Tibial nerve (tissue), 4 donors: ENCODE data around the gene PEX16. TPM values are rescaled to one million over a fixed set of nuclear protein-coding genes. Genes with fewer than 3 reads are reported as not detected.

Source experiments
- DNase-seq, 2 donors: peaks; one replicate each; pipeline ENCODE4 v3.0.0-alpha.2; 2019; ENCODE audit warnings: low spot score in 2 of 2
- H3K27ac ChIP-seq, 4 donors: fragments of 200-600 bp; sonication (generic) in 3 of 4; one replicate each; pipeline ENCODE4 v1.5.1; 2017 to 2019; ENCODE audit warnings: mild to moderate bottlenecking in 1 of 4
- H3K27me3 ChIP-seq, 2 donors: fragments of 200-600 bp; sonication (generic) in 1 of 2; one replicate each; pipeline versions ENCODE4 v1.5.1 to v1.6.0; 2017 to 2019
- H3K36me3 ChIP-seq, 3 donors: fragments of 200-600 bp; sonication (generic); one replicate each; pipeline ENCODE4 v1.5.1; 2018 to 2019
- H3K4me1 ChIP-seq, 4 donors: fragments of 200-600 bp; sonication (generic) in 3 of 4; one replicate each; pipeline ENCODE4 v1.5.1; 2017 to 2019
- H3K4me3 ChIP-seq, 4 donors: fragments of 200-600 bp; sonication (generic) in 3 of 4; one replicate each; pipeline ENCODE4 v1.5.1; 2017 to 2019; ENCODE audit warnings: mild to moderate bottlenecking in 1 of 4, moderate library complexity in 1 of 4
- H3K9me3 ChIP-seq, 4 donors: fragments of 200-600 bp; sonication (generic) in 3 of 4; one replicate each; pipeline ENCODE4 v1.5.1; 2017 to 2019
- EP300 ChIP-seq, 2 donors: sonication (generic); formaldehyde crosslinking; IDR thresholded peaks; one replicate each; pipeline ENCODE4 v1.6.1; 2017; ENCODE audit warnings: antibody characterized with exemption in 2 of 2, mild to moderate bottlenecking in 1 of 2
- POLR2A ChIP-seq, 2 donors: fragments of 450-650 bp; IDR thresholded peaks; one replicate each; pipeline ENCODE4 v1.6.1; 2017; ENCODE audit warnings: antibody characterized with exemption in 2 of 2, mild to moderate bottlenecking in 2 of 2, moderate library complexity in 2 of 2
- WGBS, 2 donors: methylation state at CpG; one replicate each; pipeline ENCODE4 v1.1.5; 2018; 5-methylcytosine and 5-hydroxymethylcytosine counted together
- total RNA-seq, 4 donors: library from RNA; depleted of rRNA; stranded (reverse); fragments of >200 nt; gene quantifications; one replicate each; pipeline ENCODE4 v1.1.0, GENCODE V29; 2016
- TF ChIP-seq, protein P1 (sequence below), 5 experiments: fragments of 200-600 bp in 3 of 5; fragments of 450-650 bp in 2 of 5; sonication (generic) in 3 of 5; IDR thresholded peaks; one replicate each; pipeline ENCODE4 v1.5.1; 2016 to 2019; ENCODE audit warnings: antibody characterized with exemption in 5 of 5, mild to moderate bottlenecking in 3 of 5, moderate library complexity in 2 of 5

Gene PEX16
- total RNA-seq, 4 donors from 2014 or later: 33.9 to 38.4 (median 36.5) TPM

DNA sequence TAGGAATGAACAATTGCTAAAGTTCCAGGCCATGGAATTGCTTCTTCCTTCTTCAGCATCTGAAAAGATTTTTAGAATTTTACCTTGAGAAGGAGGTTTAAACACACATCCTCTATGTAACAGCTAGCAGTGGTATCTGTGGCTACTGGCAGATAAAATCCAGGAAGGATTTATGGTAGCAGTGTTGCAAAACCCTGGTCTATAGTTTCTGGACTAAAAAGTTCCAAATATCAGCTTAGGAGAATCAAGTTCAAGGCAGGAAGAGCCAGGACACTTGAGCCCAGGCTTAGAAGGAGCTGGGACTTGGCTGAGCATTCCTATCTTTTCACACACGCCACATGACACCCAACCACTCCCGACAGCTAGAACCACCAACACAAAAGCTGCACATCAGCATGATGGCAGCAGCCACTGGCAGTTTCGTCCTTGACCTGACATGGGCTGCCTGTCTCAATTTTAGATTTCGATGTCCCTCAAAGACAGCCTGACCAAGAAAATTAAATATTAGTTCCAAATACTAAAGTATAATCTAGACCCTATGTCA is 18.9 kb upstream of the PEX16 start:
- 90 to 93% methylated on average over 4 of the region's 4 CpGs for WGBS, 2 donors
- TF ChIP-seq POLR2A (IDR thresholded peaks at IDR 0.05): no peak
- TF ChIP-seq EP300 (IDR thresholded peaks at IDR 0.05): no peak
- TF ChIP-seq, protein P1, sequence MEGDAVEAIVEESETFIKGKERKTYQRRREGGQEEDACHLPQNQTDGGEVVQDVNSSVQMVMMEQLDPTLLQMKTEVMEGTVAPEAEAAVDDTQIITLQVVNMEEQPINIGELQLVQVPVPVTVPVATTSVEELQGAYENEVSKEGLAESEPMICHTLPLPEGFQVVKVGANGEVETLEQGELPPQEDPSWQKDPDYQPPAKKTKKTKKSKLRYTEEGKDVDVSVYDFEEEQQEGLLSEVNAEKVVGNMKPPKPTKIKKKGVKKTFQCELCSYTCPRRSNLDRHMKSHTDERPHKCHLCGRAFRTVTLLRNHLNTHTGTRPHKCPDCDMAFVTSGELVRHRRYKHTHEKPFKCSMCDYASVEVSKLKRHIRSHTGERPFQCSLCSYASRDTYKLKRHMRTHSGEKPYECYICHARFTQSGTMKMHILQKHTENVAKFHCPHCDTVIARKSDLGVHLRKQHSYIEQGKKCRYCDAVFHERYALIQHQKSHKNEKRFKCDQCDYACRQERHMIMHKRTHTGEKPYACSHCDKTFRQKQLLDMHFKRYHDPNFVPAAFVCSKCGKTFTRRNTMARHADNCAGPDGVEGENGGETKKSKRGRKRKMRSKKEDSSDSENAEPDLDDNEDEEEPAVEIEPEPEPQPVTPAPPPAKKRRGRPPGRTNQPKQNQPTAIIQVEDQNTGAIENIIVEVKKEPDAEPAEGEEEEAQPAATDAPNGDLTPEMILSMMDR (IDR thresholded peaks at IDR 0.05): no peak

DNA sequence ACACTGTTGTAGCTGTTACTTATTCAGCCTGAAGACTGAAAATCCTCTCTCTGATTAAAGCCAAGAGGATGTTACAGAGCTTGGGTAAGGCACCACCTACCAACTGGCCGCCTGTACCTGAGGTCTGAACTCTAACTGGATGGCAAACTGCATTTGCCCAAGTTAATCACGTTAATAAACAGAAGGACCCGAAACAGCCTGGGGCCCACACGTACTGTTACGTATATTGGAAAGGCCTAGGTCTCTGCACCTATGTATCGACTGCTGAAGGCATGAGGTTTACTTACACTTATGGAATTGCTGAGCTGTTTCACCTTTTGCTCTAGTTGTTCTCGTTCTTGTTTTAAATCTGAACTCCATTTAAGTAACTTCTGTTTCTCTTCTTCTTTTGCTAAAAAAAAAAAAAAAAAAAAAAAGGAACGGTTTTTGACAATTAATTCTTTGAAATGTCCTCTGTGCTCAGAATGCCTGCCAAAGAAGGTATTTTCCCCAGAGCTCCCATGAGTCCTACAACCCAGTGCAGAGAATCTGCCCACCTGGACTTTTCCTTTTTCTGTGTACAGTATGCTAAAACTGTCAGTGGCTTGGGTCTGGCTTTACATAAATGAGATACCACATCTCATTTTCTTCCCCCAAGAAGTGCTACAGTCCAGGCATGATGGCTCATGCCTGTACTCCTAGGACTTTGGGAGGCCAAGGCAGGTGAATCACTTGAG is 17.8 kb upstream of the PEX16 start:
- Histone ChIP-seq H3K4me3 (no peak overlapping the region), H3K4me1 (peaks cover 0 to 7% (median under 1%) of the 10 kb centered on the region in 4 donors), H3K9me3 (no peaks in the 10 kb centered on the region), H3K27ac (no peak overlapping the region), H3K27me3 (no peaks in the 10 kb centered on the region), H3K36me3 (peaks cover 2 to 83% (median 11%) of the 10 kb centered on the region in 3 donors)
- WGBS, 2 donors: 85 to 86% methylated on average over 8 of the region's 8 CpGs
- DNase-seq: no peak
- TF ChIP-seq, protein P1 (IDR thresholded peaks at IDR 0.05): no peak
- no peak for TF ChIP-seq POLR2A (IDR thresholded peaks at IDR 0.05)
- TF ChIP-seq EP300 (IDR thresholded peaks at IDR 0.05): no peak

More for the DNA sequence above, 18.9 kb upstream of the PEX16 start:
- no peaks in the 10 kb centered on the region for H3K9me3 ChIP-seq
- H3K27ac ChIP-seq: no peak overlapping the region
- H3K4me3 ChIP-seq: no peak overlapping the region
- H3K36me3 ChIP-seq: peaks cover 2 to 83% (median 11%) of the 10 kb centered on the region in 3 donors
- no peak for DNase-seq
- no peaks in the 10 kb centered on the region for H3K4me1 ChIP-seq
- H3K27me3 ChIP-seq: no peaks in the 10 kb centered on the region

- Histone ChIP-seq H3K4me1 (peaks cover 0 to 15% (median 3%) of the 10 kb centered on the region in 4 donors), H3K27ac (no peak overlapping the region), H3K36me3 (peaks cover 2 to 85% (median 11%) of the 10 kb centered on the region in 3 donors), H3K4me3 (no peak overlapping the region), H3K27me3 (no peaks in the 10 kb centered on the region), H3K9me3 (no peaks in the 10 kb centered on the region)
- no peak for TF ChIP-seq POLR2A (IDR thresholded peaks at IDR 0.05)
- TF ChIP-seq, protein P1 (IDR thresholded peaks at IDR 0.05): no peak
- TF ChIP-seq EP300 (IDR thresholded peaks at IDR 0.05): no peak
- DNase-seq: no peak
- 83% methylated on average over 11 to 12 of the region's 12 CpGs for WGBS, 2 donors
Measured at GRCh38 chr11:45934580-45935318, 17.1 kb upstream of the PEX16 start.

GRCh38 chr11:45933846-45934579 is 16.3 kb upstream of the PEX16 start:
- H3K4me1 ChIP-seq: peaks cover 0 to 22% (median 3%) of the 10 kb centered on the region in 4 donors
- TF ChIP-seq EP300 (IDR thresholded peaks at IDR 0.05): no peak
- TF ChIP-seq, protein P1 (IDR thresholded peaks at IDR 0.05): no peak
- no peak for TF ChIP-seq POLR2A (IDR thresholded peaks at IDR 0.05)
- H3K27ac ChIP-seq: no peak overlapping the region
- H3K36me3 ChIP-seq: peaks cover 2 to 85% (median 11%) of the 10 kb centered on the region in 3 donors
- no peak for DNase-seq
- H3K9me3 ChIP-seq: no peaks in the 10 kb centered on the region
- H3K27me3 ChIP-seq: no peaks in the 10 kb centered on the region
- WGBS, 2 donors: 89 to 90% methylated on average over 19 to 21 of the region's 21 CpGs
- H3K4me3 ChIP-seq: no peak overlapping the region
